Ovary (tissue), 3 donors: ENCODE data around the gene PBLD.

Source experiments
- CTCF ChIP-seq, 3 donors: fragments of 450-650 bp in 2 of 3; fragments of 200-600 bp in 1 of 3; IDR thresholded peaks; one replicate each; pipeline versions ENCODE4 v1.5.1 to v1.8.0; 2016 to 2022; ENCODE audit warnings: antibody characterized with exemption in 3 of 3, mild to moderate bottlenecking in 1 of 3
- EP300 ChIP-seq: sonication (generic); formaldehyde crosslinking; IDR thresholded peaks from one replicate; pipeline ENCODE4 v1.6.1; 2017; ENCODE audit warnings: antibody characterized with exemption
- POLR2A ChIP-seq: fragments of 450-650 bp; IDR thresholded peaks from one replicate; pipeline ENCODE4 v1.6.1; 2017; ENCODE audit warnings: antibody characterized with exemption, mild to moderate bottlenecking, moderate library complexity
- donor health status: DM: no; HTN: no; CAD: no.

GRCh38 chr10:68336754-68337351, 4.1 kb upstream of the PBLD start:
- TF ChIP-seq CTCF (IDR thresholded peaks at IDR 0.05): no peak
- TF ChIP-seq POLR2A: no peak
- no peak for TF ChIP-seq EP300
